Midbrain (tissue), 1 donor: ENCODE data around the gene SMIM35.

Experiments
- DNase-seq: peaks from one replicate; lab custom pipeline; 2025; lab: John Stamatoyannopoulos, UW

The SMIM35 gene

DNA sequence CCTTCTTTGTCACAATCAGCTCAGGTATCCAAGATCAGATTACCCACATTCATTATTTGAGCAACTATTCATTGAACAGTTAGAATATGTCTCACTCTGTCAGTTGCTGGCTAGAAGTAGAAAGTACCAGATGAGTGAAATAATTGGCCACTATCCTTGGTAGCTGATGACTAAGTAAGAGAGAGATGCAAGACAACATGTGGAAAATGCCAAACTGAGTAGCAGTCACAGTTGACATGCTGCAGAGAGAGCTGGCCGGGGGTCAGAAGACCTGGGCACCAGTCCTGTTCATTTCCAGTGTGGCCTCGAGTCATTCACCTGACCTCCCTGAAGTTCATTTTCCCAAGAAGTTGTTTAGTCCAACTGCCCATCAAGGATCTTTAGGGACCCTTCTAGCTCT is 22.5 kb upstream of the SMIM35 start:
- DNase-seq, result no peak

DNA sequence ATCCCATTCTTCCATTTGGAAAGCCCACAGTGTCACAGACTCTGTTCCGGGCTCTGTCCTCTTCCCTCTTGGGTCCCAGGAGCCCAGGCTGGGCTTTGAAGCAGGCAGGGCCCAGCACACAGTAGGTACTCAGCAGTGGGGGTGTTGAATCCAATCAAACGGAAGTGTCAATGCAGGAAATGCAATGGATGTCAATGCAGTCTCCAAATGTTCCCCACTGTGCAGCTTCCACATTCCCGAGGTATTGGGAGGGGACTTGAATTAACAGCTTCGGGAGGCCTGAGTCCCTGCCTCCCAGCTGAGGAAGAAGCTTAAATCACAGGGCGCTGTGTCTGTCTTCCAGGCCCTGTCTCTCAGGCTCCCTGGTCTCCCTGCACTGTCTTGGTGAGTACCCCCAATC is 21.8 kb upstream of the SMIM35 start:
- DNase-seq, result no peak

DNA sequence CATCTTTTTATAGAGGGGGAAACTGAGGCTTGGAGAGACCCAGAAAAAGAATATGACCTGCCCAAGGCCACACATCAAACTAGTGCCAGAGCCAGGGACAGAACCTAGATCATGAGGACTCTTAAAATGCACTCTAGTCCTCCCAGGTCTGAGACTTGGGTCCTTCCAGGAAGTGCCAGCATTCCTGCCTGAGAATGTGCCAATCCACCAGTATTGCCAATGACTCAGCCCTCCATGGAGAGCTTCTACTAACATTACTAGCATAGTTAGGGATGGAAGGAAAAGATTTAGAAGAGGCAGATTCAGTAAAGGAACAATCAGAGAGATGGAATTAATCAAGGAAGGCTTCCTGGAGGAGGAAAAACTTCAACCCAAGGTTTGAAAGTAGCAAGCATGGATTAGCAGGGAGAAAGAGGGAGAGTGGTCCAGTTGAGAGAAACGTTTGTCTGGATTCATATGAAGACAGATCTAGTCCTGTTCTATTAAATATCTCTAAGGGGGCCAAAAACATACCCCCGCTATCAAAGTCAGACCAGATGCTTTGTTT is 20.1 kb upstream of the SMIM35 start:
- no peak for DNase-seq

DNA sequence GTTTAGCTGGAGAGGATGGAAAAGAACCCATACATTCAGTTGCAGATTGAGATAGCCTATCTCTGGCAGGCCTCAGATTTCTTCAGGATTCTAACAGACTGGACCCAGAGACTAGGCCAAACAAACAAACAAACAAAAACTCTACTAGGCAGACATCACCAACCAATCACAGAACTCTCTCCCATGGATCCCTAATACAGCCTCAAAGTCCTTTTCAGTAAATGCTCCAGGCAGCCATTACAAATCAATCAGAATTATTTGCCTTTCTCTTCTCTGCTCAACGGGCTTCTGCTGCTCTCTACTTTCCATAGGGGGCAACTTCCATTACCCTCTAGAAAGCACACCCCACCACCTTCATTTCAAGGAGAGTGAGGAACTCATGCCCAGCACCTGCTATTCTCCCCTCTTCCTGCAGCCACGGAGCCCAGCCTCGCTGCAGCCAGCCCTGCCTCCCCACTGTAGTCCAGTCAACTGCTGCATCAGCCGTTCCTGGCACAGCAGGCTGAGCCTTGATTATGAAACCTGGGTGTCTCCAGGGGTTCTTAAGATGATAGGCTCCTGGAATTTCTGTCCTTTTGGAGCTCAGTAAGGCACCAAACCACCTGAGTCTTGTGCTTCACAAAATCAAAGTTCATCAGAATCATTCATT is 19.0 kb upstream of the SMIM35 start:
- no peak for DNase-seq

DNA sequence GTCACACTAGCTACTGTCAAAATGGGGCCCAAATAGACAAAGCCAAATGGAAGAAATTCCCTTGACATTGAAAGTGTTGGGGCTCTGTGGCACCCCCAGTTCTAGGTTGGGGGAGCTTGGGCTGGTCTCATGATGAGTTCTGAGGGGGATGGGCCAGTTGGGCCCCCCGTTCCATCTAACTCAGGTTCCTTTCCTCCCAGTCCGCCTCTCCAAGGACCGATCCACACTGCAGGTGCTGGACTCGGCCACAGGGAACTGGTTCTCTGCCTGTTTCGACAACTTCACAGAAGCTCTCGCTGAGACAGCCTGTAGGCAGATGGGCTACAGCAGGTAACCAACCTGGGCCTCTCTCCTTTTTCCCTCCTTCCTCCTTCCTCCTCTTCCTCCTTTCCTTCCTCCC is 17.7 kb upstream of the SMIM35 start:
- DNase-seq, result no peak

DNA sequence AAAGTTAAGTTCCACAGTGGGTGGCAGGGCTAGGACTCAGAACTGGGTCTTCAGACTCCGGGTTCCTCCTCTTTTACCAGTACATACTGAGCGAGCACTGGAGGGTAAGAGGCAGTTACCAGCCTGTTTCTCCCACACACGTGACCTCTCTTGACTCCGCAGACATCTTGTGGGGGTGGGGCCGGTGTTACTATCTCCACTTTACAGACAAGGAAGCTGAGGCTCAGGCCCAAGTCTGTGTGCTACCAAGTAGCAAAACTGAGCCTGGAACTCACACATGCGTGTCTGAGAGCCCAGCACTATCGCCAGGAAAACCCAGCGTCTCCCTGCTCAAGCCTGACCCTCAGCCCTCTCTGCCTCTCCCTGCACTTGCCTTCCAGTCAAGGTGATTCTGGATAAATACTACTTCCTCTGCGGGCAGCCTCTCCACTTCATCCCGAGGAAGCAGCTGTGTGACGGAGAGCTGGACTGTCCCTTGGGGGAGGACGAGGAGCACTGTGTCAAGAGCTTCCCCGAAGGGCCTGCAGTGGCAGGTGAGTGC is 16.0 kb upstream of the SMIM35 start:
- DNase-seq, result no peak

DNA sequence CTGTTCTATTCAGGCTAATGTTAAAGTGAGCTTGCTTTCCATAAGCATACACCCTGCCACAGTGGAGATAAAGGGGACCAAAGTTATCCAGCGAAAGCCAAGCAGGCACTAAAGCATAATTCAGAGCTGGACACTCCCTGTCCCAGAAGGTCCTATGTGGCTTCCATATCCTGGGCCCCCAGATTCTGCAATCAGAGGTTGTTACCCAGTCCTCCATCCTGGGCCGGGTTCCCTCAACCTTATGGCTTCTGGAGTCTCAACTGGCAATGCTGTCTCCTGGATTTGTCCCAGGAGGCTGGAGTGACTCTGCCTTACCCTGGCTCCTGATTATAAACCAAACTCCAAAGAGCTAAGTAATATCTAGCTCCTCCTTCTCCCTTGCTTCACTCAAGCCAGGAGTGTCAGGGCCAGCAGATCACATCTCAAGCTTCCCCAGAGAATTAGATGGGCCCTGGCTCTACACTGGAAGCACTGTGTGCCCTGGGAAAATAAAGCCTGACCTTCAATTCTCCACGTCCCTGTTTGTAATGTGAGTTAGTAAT is 14.0 kb upstream of the SMIM35 start:
- DNase-seq, result no peak

DNA sequence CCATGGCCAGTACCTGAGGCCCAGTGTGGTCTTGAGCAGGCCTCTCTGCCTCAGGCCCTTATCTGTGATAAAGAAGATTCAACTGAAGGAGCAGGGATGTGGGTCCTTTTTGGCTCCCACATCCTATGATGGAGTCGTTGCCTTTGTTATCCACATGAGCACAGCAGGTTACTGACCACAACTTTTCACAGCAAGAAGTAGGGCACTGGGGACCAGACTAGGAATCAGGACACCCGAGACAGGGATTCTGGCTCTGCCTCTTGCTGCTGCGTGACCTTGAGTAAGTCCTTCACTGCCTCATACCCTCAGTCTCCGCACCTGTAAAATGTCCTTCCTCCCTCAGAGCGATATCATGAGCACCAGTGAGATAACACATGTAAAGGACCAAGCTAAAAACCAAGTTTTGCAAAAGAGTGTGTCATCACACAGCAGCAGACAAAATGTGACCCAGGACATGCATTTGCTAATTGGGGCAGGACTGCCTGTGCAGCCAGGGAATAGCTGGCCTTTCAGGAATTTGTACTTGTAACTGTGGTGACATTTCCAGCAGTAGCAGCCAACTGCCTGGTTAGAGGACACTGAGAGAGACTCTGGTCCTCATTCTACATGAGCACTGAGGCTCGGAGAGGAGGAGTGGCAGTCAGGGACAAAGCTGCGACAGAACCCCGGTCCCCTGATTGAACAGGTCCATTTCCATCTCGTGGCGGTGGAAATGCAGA is 13.2 kb upstream of the SMIM35 start:
- no peak for DNase-seq

DNA sequence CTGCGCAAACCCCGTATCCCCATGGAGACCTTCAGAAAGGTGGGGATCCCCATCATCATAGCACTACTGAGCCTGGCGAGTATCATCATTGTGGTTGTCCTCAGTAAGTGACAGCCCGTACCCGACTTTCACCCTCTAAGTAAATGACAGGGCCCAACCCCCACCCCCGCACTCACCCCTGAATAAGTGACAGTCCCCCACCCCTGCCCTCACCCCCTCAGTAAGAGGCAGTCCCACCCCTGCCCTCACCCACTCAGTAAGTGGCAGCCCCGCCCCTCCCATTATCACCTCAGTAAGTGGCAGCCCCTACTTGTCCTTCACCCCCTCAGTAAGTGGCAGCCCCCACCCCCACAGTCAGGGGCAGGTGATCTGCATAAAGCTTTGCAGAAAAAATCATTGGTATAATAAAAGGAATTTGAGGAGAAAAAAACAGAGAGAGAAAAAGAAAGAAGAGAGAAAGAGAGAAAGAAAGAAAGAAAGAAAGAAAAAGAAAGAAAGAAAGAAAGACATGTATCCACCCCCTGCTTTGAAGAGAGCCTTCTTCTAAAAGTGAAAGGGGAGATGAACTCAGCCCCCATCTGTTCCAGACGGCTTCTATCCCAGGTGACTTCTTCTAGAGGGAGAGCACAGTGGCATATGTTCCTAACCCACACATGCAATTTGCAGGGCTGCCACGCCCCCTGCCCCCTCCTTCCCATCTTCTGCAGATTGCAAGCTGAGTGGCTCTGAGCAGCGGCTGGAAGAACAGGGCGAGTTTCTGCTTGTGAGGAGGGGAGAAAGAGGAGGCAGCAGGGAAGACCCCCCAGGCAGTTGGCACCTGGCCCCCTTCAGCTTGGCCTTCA is 12.5 kb upstream of the SMIM35 start:
- no peak for DNase-seq

DNA sequence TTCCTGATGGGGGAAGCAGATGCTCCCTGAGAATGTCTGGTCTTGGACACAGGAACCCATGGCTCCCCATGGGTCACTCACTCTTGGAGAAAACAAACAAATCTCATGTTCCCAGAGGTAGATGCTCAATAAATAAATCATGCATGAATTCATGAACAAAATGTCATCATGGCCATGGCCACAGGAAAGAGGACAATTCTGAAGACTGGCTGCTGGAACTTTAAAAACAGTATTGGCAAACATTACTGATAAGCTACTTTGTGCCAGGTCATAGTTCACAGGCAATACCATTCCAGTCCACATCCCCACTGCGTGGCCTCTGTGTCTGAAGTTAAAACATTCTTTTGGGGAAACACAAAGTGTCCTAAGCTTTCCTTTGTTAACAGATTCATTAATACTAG is 9.2 kb upstream of the SMIM35 start:
- no peak for DNase-seq

DNA sequence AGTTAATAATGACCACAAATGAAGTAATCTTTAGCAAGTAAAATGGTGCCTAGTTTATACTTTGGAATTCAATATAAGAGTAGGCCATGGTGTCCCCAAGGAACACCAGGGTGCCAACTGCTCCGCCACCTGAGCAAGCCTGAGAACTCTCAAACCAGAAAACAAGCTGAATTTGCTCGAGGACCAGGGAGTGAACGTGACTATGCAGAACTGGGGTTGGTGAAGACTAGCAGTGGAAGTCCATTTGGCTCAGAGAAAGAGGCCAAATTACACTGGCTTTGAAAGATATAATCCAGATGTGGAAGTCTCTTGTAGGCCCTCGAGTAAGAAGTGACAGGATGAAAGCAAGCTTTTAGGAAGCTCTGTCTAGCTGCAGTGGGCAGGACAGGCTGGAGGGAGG is 8.7 kb upstream of the SMIM35 start:
- DNase-seq, result no peak

DNA sequence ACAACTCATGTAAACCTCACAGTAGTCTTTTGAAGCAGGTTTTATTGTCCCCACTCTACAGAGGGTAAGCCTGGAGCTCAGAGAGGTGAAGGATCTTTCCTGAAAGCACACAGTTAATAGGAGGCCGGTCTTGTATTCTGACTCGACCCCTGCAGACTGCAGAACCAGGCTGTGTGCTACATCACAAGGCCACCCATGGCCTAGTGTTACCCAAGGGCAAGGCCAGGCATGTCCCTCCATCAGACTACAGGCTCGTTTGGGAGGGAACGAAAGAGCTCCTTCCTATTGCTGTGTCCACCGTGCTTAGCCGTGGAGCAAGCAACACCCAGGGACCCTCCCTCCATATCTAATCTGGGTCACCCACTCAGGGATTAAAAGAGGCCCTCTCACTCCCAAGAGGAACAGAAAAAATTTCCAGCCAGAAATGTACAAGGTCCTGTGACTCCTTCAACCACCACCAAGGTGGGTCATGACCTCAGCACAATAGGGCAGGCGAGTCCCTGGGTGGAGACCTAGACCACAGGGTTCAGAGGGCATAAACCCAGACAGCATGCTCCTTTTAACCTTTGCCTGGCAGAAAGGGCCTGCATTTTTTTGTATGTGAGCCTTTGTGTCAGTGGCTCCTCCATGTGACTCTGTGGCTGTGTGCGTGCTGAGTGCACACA is 6.3 kb upstream of the SMIM35 start:
- DNase-seq, result no peak

DNA sequence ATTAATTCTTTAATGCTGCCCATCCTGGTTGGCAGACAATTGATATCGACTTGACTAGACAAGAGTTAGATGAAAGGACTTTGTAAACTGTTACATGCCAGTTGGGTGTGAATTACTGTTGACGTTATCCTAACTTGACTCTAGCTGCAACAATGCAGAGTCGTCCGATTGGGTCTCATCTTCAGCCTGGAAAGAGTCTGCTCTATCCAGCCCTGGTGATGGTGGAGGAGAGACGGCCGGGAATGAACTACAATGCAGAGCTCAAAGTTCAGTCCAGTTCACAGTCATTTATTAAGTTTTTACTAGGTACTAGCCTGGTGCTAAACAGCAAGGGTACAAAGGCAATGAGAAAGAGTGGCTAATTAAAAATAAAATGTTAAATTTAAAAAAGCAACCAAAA is 4.9 kb upstream of the SMIM35 start:
- no peak for DNase-seq

DNA sequence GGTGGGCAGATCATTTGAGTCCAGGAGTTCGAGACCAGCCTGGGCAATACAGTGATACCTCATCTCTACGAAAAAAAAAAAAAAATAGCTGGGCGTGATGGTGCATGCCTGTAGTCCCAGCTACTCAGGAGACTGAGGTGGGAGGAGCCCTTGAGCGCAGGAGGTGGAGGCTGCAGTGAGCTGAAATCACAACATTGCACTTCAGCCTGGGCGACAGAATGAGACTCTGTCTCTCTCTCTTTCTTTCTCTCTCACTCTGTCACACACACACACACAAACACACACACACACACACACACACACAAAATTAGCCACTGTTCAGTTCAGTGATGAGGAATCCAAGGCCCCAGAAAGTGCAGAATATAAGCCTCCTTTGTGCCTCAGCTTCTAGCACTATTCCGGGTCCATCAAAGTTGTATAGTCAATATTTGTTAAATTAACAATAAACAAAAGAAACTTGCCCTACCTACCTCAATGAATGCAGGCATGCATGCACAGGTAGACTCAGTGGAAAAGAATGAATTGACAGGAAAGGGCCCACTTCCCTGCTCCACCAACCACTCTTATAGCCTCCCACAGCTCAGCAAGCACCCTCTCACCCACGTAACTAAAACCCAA is 3.9 kb upstream of the SMIM35 start:
- no peak for DNase-seq

DNA sequence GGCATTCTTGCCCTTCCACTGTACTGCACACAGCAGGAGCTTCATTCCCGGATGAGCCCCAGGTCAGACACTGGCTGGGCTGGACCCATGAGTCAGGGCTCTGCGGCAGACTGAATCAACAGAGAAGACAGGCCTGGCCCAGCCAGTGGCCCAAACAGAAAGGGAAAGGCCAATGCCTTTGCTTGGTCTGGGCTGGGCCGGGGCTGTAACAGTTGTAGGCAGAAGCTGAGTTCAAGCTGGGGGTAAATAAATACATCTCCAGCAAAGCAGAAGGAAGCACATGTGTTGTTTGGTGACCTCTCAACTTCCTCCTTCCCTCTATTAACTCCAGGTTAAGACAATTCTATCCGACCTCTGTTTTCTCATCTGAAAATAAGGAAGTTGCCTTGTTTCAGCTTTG is 1.8 kb upstream of the SMIM35 start:
- DNase-seq, result peak; percentile 8

DNA sequence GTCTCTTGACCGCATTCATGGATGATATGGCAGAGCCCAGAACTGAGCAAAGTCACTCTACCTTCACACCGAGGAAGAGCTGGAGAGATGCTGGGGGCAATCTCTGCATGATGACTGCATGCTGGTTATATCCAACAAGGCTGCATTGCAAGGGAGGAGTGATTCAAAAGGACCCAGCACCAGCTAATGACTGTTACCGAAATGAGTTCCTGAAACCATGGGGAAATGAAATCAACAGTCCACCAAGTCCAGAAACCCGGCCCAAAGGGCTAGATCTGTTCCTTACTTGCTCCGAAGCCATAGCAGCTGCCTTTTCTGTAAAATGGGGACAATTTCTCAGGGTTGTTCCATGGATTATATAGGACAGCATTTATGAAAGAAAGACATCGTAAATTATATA is 1.2 kb upstream of the SMIM35 start:
- DNase-seq, result no peak

DNA sequence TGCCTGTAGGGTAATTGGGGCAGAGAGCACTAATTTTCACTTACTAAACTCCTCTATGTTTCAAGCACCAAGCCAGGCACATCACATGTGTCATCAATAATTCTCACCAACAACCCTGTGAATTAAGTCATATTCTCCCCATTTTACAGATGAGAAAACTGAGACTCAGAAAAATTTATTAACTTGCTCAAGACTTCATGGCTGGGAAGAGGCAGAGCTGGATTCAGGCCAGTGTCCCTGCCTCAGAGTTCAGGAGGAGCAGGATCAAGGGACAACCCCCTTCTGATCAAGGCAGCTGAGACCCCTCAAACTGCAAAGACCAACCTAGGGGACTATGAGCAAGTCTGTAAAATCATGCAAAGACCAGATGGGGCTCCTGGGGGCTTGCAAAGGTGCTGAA is 2.1 kb downstream of the SMIM35 start:
- no peak for DNase-seq

DNA sequence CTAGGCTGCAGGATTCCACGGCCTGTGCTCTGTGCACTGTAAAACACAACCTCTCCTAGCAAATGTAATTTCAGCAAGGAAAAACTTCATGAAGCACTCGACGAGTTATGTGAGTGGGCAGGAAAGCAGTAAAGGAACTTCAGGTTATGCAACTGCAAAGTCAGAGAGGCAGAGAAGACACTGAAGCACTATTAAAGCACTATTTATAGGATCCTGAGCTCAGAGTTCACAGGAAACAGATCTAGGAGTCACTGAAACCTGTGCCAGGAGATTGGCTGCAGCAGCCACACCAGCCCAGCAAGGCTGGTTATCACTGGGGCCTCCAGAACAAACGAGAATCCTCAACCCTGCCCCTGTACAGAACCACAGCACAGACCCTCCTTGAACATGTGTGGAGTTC is 2.5 kb downstream of the SMIM35 start:
- peak; percentile 16 for DNase-seq

DNA sequence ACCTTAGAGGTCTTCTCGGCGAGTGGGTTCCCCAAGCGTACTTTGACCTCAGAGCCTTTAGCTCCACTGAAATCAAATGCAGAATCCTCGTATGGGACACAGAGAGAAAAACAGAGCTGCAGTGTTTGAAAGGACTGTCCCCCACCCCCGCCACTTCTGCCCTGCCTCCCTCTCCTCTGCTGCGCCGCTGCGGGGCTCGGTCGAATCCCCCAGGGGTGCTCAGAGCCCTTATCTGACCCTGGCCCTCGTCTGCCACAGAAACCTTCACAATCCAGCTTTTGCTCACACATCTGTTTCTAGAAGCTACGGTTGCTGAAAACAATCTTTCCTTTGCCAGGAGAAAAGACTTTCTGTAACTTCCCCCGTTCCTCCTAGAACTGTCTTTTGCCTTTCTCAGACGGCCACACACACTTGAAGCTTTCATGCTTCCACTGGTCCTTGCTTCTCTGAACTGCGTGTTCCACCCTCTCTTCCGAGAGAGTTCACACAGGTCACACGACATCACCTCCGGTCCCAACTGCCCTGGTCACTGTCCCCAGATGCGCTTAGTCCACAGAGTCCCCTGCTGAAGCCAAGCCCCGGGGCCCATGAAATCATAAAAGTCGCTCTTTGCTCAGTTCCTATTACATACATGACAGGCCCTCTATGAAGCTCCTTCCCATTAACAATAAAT is 3.7 kb downstream of the SMIM35 start:
- DNase-seq, result no peak

DNA sequence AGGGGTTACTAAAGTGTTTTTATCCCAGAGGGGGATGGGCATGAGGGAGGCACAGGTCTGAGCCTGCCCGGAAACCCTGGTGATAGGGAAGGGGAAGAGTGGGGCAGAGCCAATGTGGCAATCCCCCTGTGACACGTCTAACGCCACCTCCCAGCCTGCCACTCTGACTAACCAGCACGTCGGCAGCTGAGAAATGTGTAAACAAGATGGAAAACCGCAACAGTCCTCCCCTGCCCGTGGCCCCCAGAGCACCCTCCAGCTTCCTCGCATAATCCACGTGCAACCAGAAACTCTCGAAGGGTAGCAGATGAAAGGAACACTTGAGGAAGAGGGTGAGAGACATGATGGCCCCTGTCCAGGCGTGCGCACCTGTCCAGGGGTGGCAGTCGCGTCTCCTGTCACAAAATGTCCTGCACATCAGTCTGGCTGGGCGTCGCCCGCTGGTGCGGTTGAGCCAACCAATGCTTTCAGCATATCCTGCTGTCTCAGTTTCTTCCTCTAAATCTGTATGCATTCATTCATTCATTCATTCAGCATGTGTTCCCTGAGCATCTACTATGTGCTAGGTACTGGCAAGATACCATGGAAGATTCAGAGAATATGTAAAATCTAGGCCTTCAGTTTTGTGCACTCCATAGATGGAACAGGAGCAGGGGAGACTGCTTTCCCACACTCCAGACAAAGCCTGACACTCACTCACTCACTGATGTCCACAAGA is 5.4 kb downstream of the SMIM35 start:
- DNase-seq, result no peak
